PC-9 (cell line): ENCODE results near the gene KRT31. TPM values are rescaled to one million over a fixed set of nuclear protein-coding genes. Genes with fewer than 3 reads are reported as not detected.

ENCODE experiments used
- BruUV-seq: library from RNA; stranded (reverse); fragments of 400-500 nt; replicated peaks from 2 replicates; lab custom pipeline; 2021; lab: Mats Ljungman, UMichigan
- CTCF ChIA-PET: fragments of 300-600 bp; sonication (Branson Sonifier 250); formaldehyde crosslinking; loops from one replicate; lab custom pipeline; 2022; ENCODE audit warnings: antibody characterized with exemption; lab: Charles Lee
- POLR2A ChIA-PET: fragments of 300-600 bp; sonication (Branson Sonifier 250); formaldehyde crosslinking; loops from one replicate; lab custom pipeline; 2022; ENCODE audit warnings: antibody characterized with exemption; ENCODE audit not compliant: unreplicated experiment; lab: Charles Lee
- DNase-seq, 2 experiments: peaks; one replicate each; pipeline versions ENCODE4 v3.0.0 to v3.0.0-alpha.2; 2015 to 2022; ENCODE audit warnings: mixed read lengths in 1 of 2
- H2AFZ ChIP-seq: fragments of 200-600 bp; sonication (generic); 2 replicates; pipeline ENCODE4 v1.8.1; 2017; ENCODE audit warnings: antibody characterized with exemption
- H3F3A ChIP-seq: fragments of 200-600 bp; sonication (generic); 2 replicates; pipeline ENCODE4 v1.8.1; 2017; ENCODE audit warnings: antibody characterized with exemption, mild to moderate bottlenecking, low read depth; ENCODE audit not compliant: insufficient read depth
- H3K27ac ChIP-seq: fragments of 200-600 bp; sonication (generic); 2 replicates; pipeline ENCODE4 v1.6.1; 2016; ENCODE audit warnings: mixed run types
- H3K27me3 ChIP-seq: fragments of 200-600 bp; sonication (generic); 2 replicates; pipeline ENCODE4 v1.6.1; 2016; ENCODE audit warnings: low read depth, mixed run types; ENCODE audit not compliant: insufficient read depth
- H3K36me3 ChIP-seq: fragments of 200-600 bp; sonication (generic); 2 replicates; pipeline ENCODE4 v1.6.1; 2016; ENCODE audit warnings: low read depth, mixed run types
- H3K4me1 ChIP-seq: fragments of 200-600 bp; sonication (generic); replicated peaks from 2 replicates; pipeline ENCODE4 v1.6.1; 2016; ENCODE audit warnings: mixed run types; ENCODE audit not compliant: insufficient read depth
- H3K4me2 ChIP-seq: fragments of 200-600 bp; sonication (generic); 2 replicates; pipeline ENCODE4 v1.6.1; 2017; ENCODE audit warnings: mixed run types
- H3K4me3 ChIP-seq: fragments of 200-600 bp; sonication (generic); 2 replicates; pipeline ENCODE4 v1.6.1; 2016; ENCODE audit warnings: mixed run types
- H3K79me2 ChIP-seq: fragments of 200-600 bp; sonication (generic); 2 replicates; pipeline ENCODE4 v1.6.1; 2017; ENCODE audit warnings: low read depth, mixed run types
- H3K9me2 ChIP-seq: fragments of 200-600 bp; sonication (generic); 2 replicates; pipeline ENCODE4 v1.8.1; 2017; ENCODE audit warnings: mild to moderate bottlenecking; ENCODE audit not compliant: insufficient read depth
- H3K9me3 ChIP-seq: fragments of 200-600 bp; sonication (generic); 2 replicates; pipeline ENCODE4 v1.8.1; 2016; ENCODE audit warnings: low read depth; ENCODE audit not compliant: insufficient read depth
- H4K20me1 ChIP-seq: fragments of 200-600 bp; sonication (generic); 2 replicates; pipeline ENCODE4 v1.8.1; 2017; ENCODE audit not compliant: insufficient read depth
- EZH2 ChIP-seq: fragments of 200-600 bp; sonication (generic); IDR thresholded peaks from 2 replicates; pipeline ENCODE4 v1.8.0; 2017; ENCODE audit warnings: antibody characterized with exemption, low read depth
- intact Hi-C: fragments of 100-400 bp; cut with micrococcal nuclease; formaldehyde crosslinking; loops from one replicate; pipeline ENCODE4 v1.10.0; 2022; ENCODE audit not compliant: unreplicated experiment
- total RNA-seq: library from RNA; stranded (reverse); gene quantifications from 2 replicates; pipeline ENCODE4 v1.2.3, GENCODE V29; 2021
- TF ChIP-seq, protein P1 (sequence below): fragments of 200-600 bp; sonication (generic); conservative IDR thresholded peaks from 2 replicates; pipeline ENCODE4 v1.6.1; 2017; ENCODE audit warnings: mixed run types, antibody characterized with exemption, mild to moderate bottlenecking, moderate library complexity

KRT31 gene
- total RNA-seq, 1 experiment from 2014 or later, result not detected

DNA sequence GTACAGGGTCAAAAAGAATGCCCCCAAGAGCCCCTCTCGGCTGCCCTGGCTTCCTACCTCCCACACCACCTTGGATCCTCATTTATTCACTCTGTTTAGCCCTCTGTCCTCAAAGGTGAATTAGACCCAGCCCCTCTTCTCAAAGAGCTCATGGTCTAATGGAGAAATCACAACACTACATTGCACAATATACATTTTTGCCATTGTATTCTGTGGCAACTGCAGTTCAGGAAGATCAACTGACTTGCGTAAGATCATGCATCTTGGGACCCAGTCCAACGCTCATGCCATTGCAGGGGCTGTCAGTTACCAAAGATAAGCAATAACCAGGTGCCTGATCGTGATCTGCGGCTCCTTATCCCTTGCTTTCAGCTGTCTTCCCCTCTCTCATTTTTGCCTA, 42.0 kb upstream of the KRT31 start:
- H3F3A ChIP-seq, result no peaks in the 10 kb centered on the region
- TF ChIP-seq, protein P1, sequence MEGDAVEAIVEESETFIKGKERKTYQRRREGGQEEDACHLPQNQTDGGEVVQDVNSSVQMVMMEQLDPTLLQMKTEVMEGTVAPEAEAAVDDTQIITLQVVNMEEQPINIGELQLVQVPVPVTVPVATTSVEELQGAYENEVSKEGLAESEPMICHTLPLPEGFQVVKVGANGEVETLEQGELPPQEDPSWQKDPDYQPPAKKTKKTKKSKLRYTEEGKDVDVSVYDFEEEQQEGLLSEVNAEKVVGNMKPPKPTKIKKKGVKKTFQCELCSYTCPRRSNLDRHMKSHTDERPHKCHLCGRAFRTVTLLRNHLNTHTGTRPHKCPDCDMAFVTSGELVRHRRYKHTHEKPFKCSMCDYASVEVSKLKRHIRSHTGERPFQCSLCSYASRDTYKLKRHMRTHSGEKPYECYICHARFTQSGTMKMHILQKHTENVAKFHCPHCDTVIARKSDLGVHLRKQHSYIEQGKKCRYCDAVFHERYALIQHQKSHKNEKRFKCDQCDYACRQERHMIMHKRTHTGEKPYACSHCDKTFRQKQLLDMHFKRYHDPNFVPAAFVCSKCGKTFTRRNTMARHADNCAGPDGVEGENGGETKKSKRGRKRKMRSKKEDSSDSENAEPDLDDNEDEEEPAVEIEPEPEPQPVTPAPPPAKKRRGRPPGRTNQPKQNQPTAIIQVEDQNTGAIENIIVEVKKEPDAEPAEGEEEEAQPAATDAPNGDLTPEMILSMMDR, result no peak
- TF ChIP-seq EZH2, result no peak
- no TSS peak for BruUV-seq
- 0 out of 2 replicates have a peak, but pooled peaks cover 9% of the 10 kb centered on the region for H3K4me1 ChIP-seq
- DNase-seq, result peak in 1 of 2 experiments; percentile 50
- no peaks in the 10 kb centered on the region for H3K9me2 ChIP-seq
- no peak overlapping the region for H3K27ac ChIP-seq
- H4K20me1 ChIP-seq, result no peaks in the 10 kb centered on the region
- ChIA-PET POLR2A (interaction anchor here (0.7 kb wide), 1 partner anchor 17 kb away, joined by 3 read pairs; no protein-coding TSS in a partner anchor), CTCF (no interaction called here)
- no peaks in the 10 kb centered on the region for H3K9me3 ChIP-seq
- H3K36me3 ChIP-seq, result no peaks in the 10 kb centered on the region
- no peak overlapping the region for H2AFZ ChIP-seq
- no peaks in the 10 kb centered on the region for H3K79me2 ChIP-seq
- no peaks in the 10 kb centered on the region for H3K27me3 ChIP-seq
- intact Hi-C loops, result no loop called here
- H3K4me2 ChIP-seq, result no peak overlapping the region
- H3K4me3 ChIP-seq, result no peak overlapping the region

DNA sequence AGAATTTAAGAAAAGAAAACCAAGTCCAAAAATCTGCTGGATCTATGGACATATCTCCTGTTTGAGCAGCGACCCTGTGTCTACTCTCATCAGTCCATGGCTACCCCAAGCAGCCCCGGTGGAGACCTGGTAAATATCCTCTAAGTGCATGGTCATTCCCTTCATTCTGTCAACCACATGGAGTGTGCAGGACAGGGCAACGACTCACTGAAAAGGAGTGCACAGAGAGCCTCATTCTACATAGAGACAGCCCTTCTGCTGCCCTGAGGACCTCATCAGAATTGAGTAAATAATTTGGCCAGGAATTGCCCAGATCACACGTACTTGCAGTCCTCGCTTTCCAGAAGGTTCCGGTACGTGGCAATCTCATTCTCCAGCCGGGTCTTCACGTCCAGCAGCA, 40.4 kb upstream of the KRT31 start:
- H3K27ac ChIP-seq, result no peak overlapping the region
- no peak overlapping the region for H3K4me3 ChIP-seq
- no peaks in the 10 kb centered on the region for H3K27me3 ChIP-seq
- no peak for TF ChIP-seq EZH2
- TF ChIP-seq, protein P1, result no peak
- H3K9me2 ChIP-seq, result no peaks in the 10 kb centered on the region
- 0 out of 2 replicates have a peak, but pooled peaks cover 9% of the 10 kb centered on the region for H3K4me1 ChIP-seq
- H3K9me3 ChIP-seq, result no peaks in the 10 kb centered on the region
- intact Hi-C loops, result no loop called here
- H3K36me3 ChIP-seq, result no peaks in the 10 kb centered on the region
- no peaks in the 10 kb centered on the region for H4K20me1 ChIP-seq
- no peak overlapping the region for H2AFZ ChIP-seq
- ChIA-PET CTCF (no interaction called here), POLR2A (no interaction called here)
- H3F3A ChIP-seq, result no peaks in the 10 kb centered on the region
- BruUV-seq, result no TSS peak
- H3K79me2 ChIP-seq, result no peaks in the 10 kb centered on the region
- no peak overlapping the region for H3K4me2 ChIP-seq
- no peak for DNase-seq

DNA sequence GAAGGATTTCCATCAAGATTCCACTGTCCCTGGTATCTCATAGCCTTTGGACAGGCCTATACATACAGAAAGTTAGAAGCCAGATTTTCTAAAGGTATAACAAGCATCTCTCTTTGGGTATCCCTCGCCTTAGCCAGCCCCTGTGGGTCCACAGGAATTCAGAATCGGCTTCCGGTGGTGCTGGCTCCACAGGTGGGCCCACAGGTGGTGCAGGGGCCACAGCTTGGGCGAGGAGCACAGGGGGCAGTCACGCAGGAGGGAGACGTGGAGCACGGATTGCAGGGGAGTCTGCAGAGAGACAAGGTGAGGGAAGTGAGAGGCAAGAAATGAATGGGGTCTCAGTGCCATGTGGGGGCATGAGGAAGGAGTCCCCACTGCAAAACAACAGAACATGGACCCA, 39.8 kb upstream of the KRT31 start:
- intact Hi-C loops, result no loop called here
- Histone ChIP-seq H3K36me3 (no peaks in the 10 kb centered on the region), H3K79me2 (no peaks in the 10 kb centered on the region), H3K4me2 (no peak overlapping the region), H4K20me1 (no peaks in the 10 kb centered on the region), H3K27ac (no peak overlapping the region), H3K4me3 (no peak overlapping the region), H3K9me2 (no peaks in the 10 kb centered on the region), H3K27me3 (no peaks in the 10 kb centered on the region), H3F3A (no peaks in the 10 kb centered on the region), H3K9me3 (no peaks in the 10 kb centered on the region), H3K4me1 (0 out of 2 replicates have a peak, but pooled peaks cover 9% of the 10 kb centered on the region), H2AFZ (no peak overlapping the region)
- ChIA-PET POLR2A (no interaction called here), CTCF (no interaction called here)
- no TSS peak for BruUV-seq
- no peak for DNase-seq
- TF ChIP-seq, protein P1, result no peak
- TF ChIP-seq EZH2, result no peak
